HUES6 (cell line): ENCODE results near the gene RTL5.

Source experiments
- H3K27ac ChIP-seq: 2 replicates; pipeline ENCODE4 v1.7.0; 2013; ENCODE audit warnings: low read depth, mild to moderate bottlenecking, low read length, inconsistent platforms
- H3K27me3 ChIP-seq: 2 replicates; pipeline ENCODE4 v1.6.1; 2013; ENCODE audit warnings: low read length; ENCODE audit not compliant: control insufficient read depth, insufficient read depth
- H3K36me3 ChIP-seq: 2 replicates; pipeline ENCODE4 v1.6.1; 2013; ENCODE audit warnings: low read length; ENCODE audit not compliant: control insufficient read depth, insufficient read depth
- H3K4me1 ChIP-seq: 2 replicates; pipeline ENCODE4 v1.6.1; 2013; ENCODE audit warnings: low read length; ENCODE audit not compliant: control insufficient read depth, insufficient read depth
- H3K4me3 ChIP-seq: 2 replicates; pipeline ENCODE4 v1.5.1; 2013; ENCODE audit warnings: low read depth, low read length
- H3K9ac ChIP-seq: one replicate; pipeline ENCODE4 v1.6.1; 2013; ENCODE audit warnings: mild to moderate bottlenecking, low read length
- H3K9me3 ChIP-seq: 2 replicates; pipeline ENCODE4 v1.6.1; 2013; ENCODE audit warnings: low read depth, low read length; ENCODE audit not compliant: control insufficient read depth, insufficient read depth

The RTL5 gene

GRCh38 chrX:72142794-72143608 is 11.3 kb upstream of the RTL5 start:
- peaks cover 40% of the 10 kb centered on the region for H3K36me3 ChIP-seq
- H3K27me3 ChIP-seq: no peaks in the 10 kb centered on the region
- H3K27ac ChIP-seq: no peak overlapping the region
- no peaks in the 10 kb centered on the region for H3K4me1 ChIP-seq
- no peak overlapping the region for H3K9ac ChIP-seq
- peaks cover 6% of the 10 kb centered on the region; the same call in 1 of the 2 replicates for H3K9me3 ChIP-seq
- no peak overlapping the region for H3K4me3 ChIP-seq

- Histone ChIP-seq H3K27me3 (no peaks in the 10 kb centered on the region), H3K9me3 (peaks cover 9% of the 10 kb centered on the region; the same call in 1 of the 2 replicates), H3K9ac (no peak overlapping the region), H3K4me3 (no peak overlapping the region), H3K27ac (no peak overlapping the region), H3K36me3 (peaks cover 43% of the 10 kb centered on the region), H3K4me1 (no peaks in the 10 kb centered on the region)
Measured at GRCh38 chrX:72142094-72142793, 10.5 kb upstream of the RTL5 start.

GRCh38 chrX:72141372-72142004 is 9.8 kb upstream of the RTL5 start:
- no peaks in the 10 kb centered on the region for H3K4me1 ChIP-seq
- H3K36me3 ChIP-seq: peaks cover 43% of the 10 kb centered on the region
- H3K27ac ChIP-seq: no peak overlapping the region
- peaks cover 9% of the 10 kb centered on the region; the same call in 1 of the 2 replicates for H3K9me3 ChIP-seq
- no peak overlapping the region for H3K9ac ChIP-seq
- no peak overlapping the region for H3K4me3 ChIP-seq
- no peaks in the 10 kb centered on the region for H3K27me3 ChIP-seq

GRCh38 chrX:72139538-72139937 is 7.8 kb upstream of the RTL5 start:
- no peak overlapping the region for H3K4me3 ChIP-seq
- no peak overlapping the region for H3K27ac ChIP-seq
- H3K27me3 ChIP-seq: 0 out of 2 replicates have a peak, but pooled peaks cover 2% of the 10 kb centered on the region
- peaks cover 12% of the 10 kb centered on the region; the same call in 1 of the 2 replicates for H3K9me3 ChIP-seq
- H3K9ac ChIP-seq: no peak overlapping the region
- no peaks in the 10 kb centered on the region for H3K4me1 ChIP-seq
- H3K36me3 ChIP-seq: peaks cover 44% of the 10 kb centered on the region

- Histone ChIP-seq H3K4me1 (no peaks in the 10 kb centered on the region), H3K9ac (no peak overlapping the region), H3K4me3 (no peak overlapping the region), H3K27ac (no peak overlapping the region), H3K27me3 (peaks cover 16% of the 10 kb centered on the region), H3K9me3 (peaks cover 12% of the 10 kb centered on the region; the same call in 1 of the 2 replicates), H3K36me3 (peaks cover 39% of the 10 kb centered on the region)
Measured at GRCh38 chrX:72137846-72138495, 6.3 kb upstream of the RTL5 start.

- H3K27ac ChIP-seq: no peak overlapping the region
- H3K9me3 ChIP-seq: peaks cover 10% of the 10 kb centered on the region; the same call in 1 of the 2 replicates
- peaks cover 52% of the 10 kb centered on the region for H3K27me3 ChIP-seq
- peaks cover 18% of the 10 kb centered on the region for H3K36me3 ChIP-seq
- peaks cover 9% of the 10 kb centered on the region; the same call in 1 of the 2 replicates for H3K4me1 ChIP-seq
- no peak overlapping the region for H3K9ac ChIP-seq
- no peak overlapping the region for H3K4me3 ChIP-seq
Measured at GRCh38 chrX:72133851-72134546, 2.3 kb upstream of the RTL5 start.

- H3K36me3 ChIP-seq: 0 out of 2 replicates have a peak, but pooled peaks cover 6% of the 10 kb centered on the region
- H3K4me3 ChIP-seq: peak overlapping the region; percentile 66
- peaks cover 12% of the 10 kb centered on the region; the same call in 1 of the 2 replicates for H3K4me1 ChIP-seq
- peaks cover 67% of the 10 kb centered on the region for H3K27me3 ChIP-seq
- H3K9ac ChIP-seq: no peak overlapping the region
- no peak overlapping the region for H3K27ac ChIP-seq
- H3K9me3 ChIP-seq: peaks cover 6% of the 10 kb centered on the region; the same call in 1 of the 2 replicates
Measured at GRCh38 chrX:72132456-72132855, 741 bp upstream of the RTL5 start.

GRCh38 chrX:72130762-72131250 is 909 bp downstream of the RTL5 start:
- peaks cover 71% of the 10 kb centered on the region for H3K27me3 ChIP-seq
- H3K4me1 ChIP-seq: peaks cover 27% of the 10 kb centered on the region
- H3K4me3 ChIP-seq: peak overlapping the region; percentile 66

GRCh38 chrX:72130156-72130761 is 1.5 kb downstream of the RTL5 start:
- H3K4me1 ChIP-seq: peaks cover 27% of the 10 kb centered on the region
- H3K9ac ChIP-seq: no peak overlapping the region
- peak overlapping the region; percentile 66 for H3K4me3 ChIP-seq
- peaks cover 4% of the 10 kb centered on the region; the same call in 1 of the 2 replicates for H3K9me3 ChIP-seq
- 0 out of 2 replicates have a peak, but pooled peaks cover 6% of the 10 kb centered on the region for H3K36me3 ChIP-seq
- H3K27ac ChIP-seq: no peak overlapping the region
- H3K27me3 ChIP-seq: peaks cover 71% of the 10 kb centered on the region

More at GRCh38 chrX:72130762-72131250, 909 bp downstream of the RTL5 start:
- no peak overlapping the region for H3K27ac ChIP-seq
- H3K36me3 ChIP-seq: 0 out of 2 replicates have a peak, but pooled peaks cover 6% of the 10 kb centered on the region
- H3K9ac ChIP-seq: no peak overlapping the region
- H3K9me3 ChIP-seq: peaks cover 6% of the 10 kb centered on the region; the same call in 1 of the 2 replicates
